AG08395 (cell line): ENCODE data around the gene TBCC.
A peak's percentile ranks its signal among the peaks of the same experiment; 100 is the strongest.

Experiments used
- DNase-seq: peaks from one replicate; pipeline ENCODE4 v3.0.0; 2012; ENCODE audit warnings: mixed read lengths, low spot score

Gene TBCC

GRCh38 chr6:42696526-42697267, 49.2 kb downstream of the TBCC start:
- peak; percentile 84 for DNase-seq

GRCh38 chr6:42694586-42694985, 51.3 kb downstream of the TBCC start:
- peak; percentile 89 for DNase-seq
